Naive thymus-derived CD8-positive, alpha-beta T cell (primary cell): ENCODE results near the gene IL24. TPM values are rescaled to one million over a fixed set of nuclear protein-coding genes. Genes with fewer than 3 reads are reported as not detected.
"Not testable (repeated sequence)": the region's sequence is repeated elsewhere in the genome, so short reads cannot be mapped to it uniquely, and the experiment has no call there.

Source experiments
- ATAC-seq, 2 donors: fragments of 150-1000 bp; cut with Tn5 transposase in 1 of 2; sonication (Bioruptor Pico), chemical (Tn5 transposase) in 1 of 2; 1 replicate in 1 of 2; 2 replicates in 1 of 2; pipeline ENCODE4 v1.10.0; 2021; ENCODE audit warnings: mild to moderate bottlenecking in 2 of 2, moderate library complexity in 2 of 2
- POLR2A ChIA-PET: fragments of 350-600 bp; sonication (Branson Sonifier 250); formaldehyde crosslinking; loops from one replicate; lab custom pipeline; 2021; ENCODE audit warnings: antibody characterized with exemption; lab: Charles Lee
- DNase-seq, 10 donors: peaks; one replicate each; pipeline versions ENCODE4 v3.0.0 to v3.0.0-alpha.2; 2020 to 2022
- H3K27ac Mint-ChIP-seq, 10 donors: one replicate each; pipeline ENCODE4 v1.8.0; 2020 to 2022; ENCODE audit warnings: mild to moderate bottlenecking in 10 of 10, mixed read lengths in 10 of 10, moderate library complexity in 4 of 10, inconsistent platforms in 1 of 10
- H3K27me3 Mint-ChIP-seq, 5 donors: one replicate each; pipeline ENCODE4 v1.8.0; 2021 to 2022; ENCODE audit warnings: mixed read lengths in 5 of 5
- H3K36me3 Mint-ChIP-seq, 3 donors: one replicate each; pipeline ENCODE4 v1.8.0; 2020 to 2022; ENCODE audit warnings: mixed read lengths in 3 of 3, mild to moderate bottlenecking in 2 of 3, inconsistent platforms in 1 of 3
- H3K4me1 Mint-ChIP-seq, 4 donors: one replicate each; pipeline ENCODE4 v1.8.0; 2021 to 2022; ENCODE audit warnings: mixed read lengths in 4 of 4
- H3K4me3 Mint-ChIP-seq, 10 donors: one replicate each; pipeline ENCODE4 v1.8.0; 2020 to 2022; ENCODE audit warnings: mild to moderate bottlenecking in 10 of 10, mixed read lengths in 10 of 10, moderate library complexity in 6 of 10, inconsistent platforms in 1 of 10
- H3K9me3 Mint-ChIP-seq, 9 donors: one replicate each; pipeline ENCODE4 v1.8.0; 2020 to 2022; ENCODE audit warnings: mixed read lengths in 9 of 9, mild to moderate bottlenecking in 3 of 9, inconsistent platforms in 1 of 9, moderate library complexity in 1 of 9
- polyA plus RNA-seq, 3 donors: library from polyadenylated mRNA; unstranded; fragments of 300-500 nt; fragmentation: Illumina TruSeq; gene quantifications; one replicate each; pipeline ENCODE4 v1.2.3, GENCODE V29; 2021
- total RNA-seq, 8 experiments: library from RNA in 2 of 8; stranded (reverse) in 2 of 8; gene quantifications; one replicate each; pipeline ENCODE4 v1.2.3 and lab custom pipeline; 2021 to 2026

The IL24 gene
- total and polyA plus RNA-seq, 5 experiments from 2014 or later = 16.3 to 29.8 (median 19.3) TPM; not detected in 2

GRCh38 chr1:206916000-206916709, 18.9 kb downstream of the IL24 start:
- H3K27ac Mint-ChIP-seq = peak overlapping the region in 5 of 10 donors; percentile 93 to 98 (median 95)
- H3K36me3 Mint-ChIP-seq = peaks cover 49 to 95% (median 66%) of the 10 kb centered on the region in 3 donors
- no peaks in the 10 kb centered on the region for H3K9me3 Mint-ChIP-seq
- no peak overlapping the region for H3K4me3 Mint-ChIP-seq
- DNase-seq (peak in 1 of 10 donors; percentile 51), ATAC-seq (no peak)
- peaks cover 67 to 91% (median 74%) of the 10 kb centered on the region in 4 donors for H3K4me1 Mint-ChIP-seq
- POLR2A ChIA-PET = interaction anchor here (1.0 to 13.0 kb wide), 8 partner anchors 15 to 181 kb away, joined by 3 to 562 read pairs (median 4); partner anchors contain the start of genes IL20 and IL24
- H3K27me3 Mint-ChIP-seq = no peaks in the 10 kb centered on the region

GRCh38 chr1:206918076-206918475, 20.8 kb downstream of the IL24 start:
- Mint-ChIP-seq H3K27me3 (no peaks in the 10 kb centered on the region), H3K4me3 (no peak overlapping the region), H3K36me3 (peaks cover 54 to 77% (median 55%) of the 10 kb centered on the region in 3 donors), H3K9me3 (no peaks in the 10 kb centered on the region), H3K4me1 (peaks cover 56 to 72% (median 61%) of the 10 kb centered on the region in 4 donors), H3K27ac (peak overlapping the region in 5 of 10 donors; percentile 93 to 98 (median 95))
- no peak for DNase-seq
- ATAC-seq = no peak
- POLR2A ChIA-PET = interaction anchor here (0.6 to 13.0 kb wide), 5 partner anchors 13 to 188 kb away, joined by 3 to 562 read pairs (median 3); partner anchors contain the start of gene IL24

- POLR2A ChIA-PET = interaction anchor here (0.5 to 13.0 kb wide), 31 partner anchors 7 to 1314 kb away, joined by 3 to 562 read pairs (median 4); partner anchors contain the start of genes CD55, EIF2D, IKBKE and IL24
- H3K9me3 Mint-ChIP-seq = no peaks in the 10 kb centered on the region
- H3K27ac Mint-ChIP-seq = no peak within 1 kb of the TSS
- H3K4me1 Mint-ChIP-seq = peaks cover 18 to 34% (median 24%) of the 10 kb centered on the region in 4 donors
- no peaks in the 10 kb centered on the region for H3K27me3 Mint-ChIP-seq
- DNase-seq (peak in 8 of 10 donors; percentile 47 to 84 (median 61)), ATAC-seq (peak; percentile 41 to 52)
- H3K4me3 Mint-ChIP-seq = no peak within 1 kb of the TSS
- peaks cover 38 to 39% (median 38%) of the 10 kb centered on the region in 3 donors for H3K36me3 Mint-ChIP-seq
These were observed 24.6 kb downstream of the IL24 start, which contains the start of gene FCMR for GRCh38 chr1:206921772-206922265. FCMR (minus strand) TSS chr1:206921941; CDS start chr1:206921854, 87 bp downstream.

DNA sequence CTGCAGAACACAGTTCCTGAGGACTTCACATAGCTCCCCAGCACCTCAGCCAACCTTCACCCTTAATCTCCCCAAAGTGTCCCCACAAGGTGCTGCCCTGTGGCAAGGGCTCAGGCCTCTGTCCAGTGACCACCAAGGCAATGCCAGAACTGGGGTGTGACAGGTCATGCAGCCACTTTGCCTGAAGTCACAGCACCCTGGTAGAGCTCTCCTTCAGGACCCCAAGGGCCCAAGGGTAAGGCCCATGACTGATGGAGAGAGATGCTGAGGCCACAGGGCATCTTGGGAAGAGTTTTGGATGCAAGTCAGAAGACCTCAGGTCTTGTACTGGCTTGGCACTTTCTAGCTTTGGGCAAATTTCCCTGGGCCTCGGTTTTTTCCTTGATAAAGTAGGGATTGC, 25.3 kb downstream of the IL24 start:
- peaks cover 14 to 34% (median 20%) of the 10 kb centered on the region in 4 donors for H3K4me1 Mint-ChIP-seq
- no peak for DNase-seq
- POLR2A ChIA-PET = interaction anchor here (0.6 to 13.0 kb wide), 23 partner anchors 8 to 900 kb away, joined by 3 to 562 read pairs (median 4); partner anchors contain the start of genes CD55, EIF2D, IKBKE and IL24
- no peak for ATAC-seq
- no peak overlapping the region for H3K27ac Mint-ChIP-seq
- H3K27me3 Mint-ChIP-seq = no peaks in the 10 kb centered on the region
- H3K36me3 Mint-ChIP-seq = peaks cover 31 to 32% (median 32%) of the 10 kb centered on the region in 3 donors
- H3K4me3 Mint-ChIP-seq = no peak overlapping the region
- no peaks in the 10 kb centered on the region for H3K9me3 Mint-ChIP-seq

GRCh38 chr1:206923009-206923960, 26.0 kb downstream of the IL24 start:
- peaks cover 23 to 25% (median 24%) of the 10 kb centered on the region in 3 donors for H3K36me3 Mint-ChIP-seq
- POLR2A ChIA-PET = interaction anchor here (0.6 to 13.0 kb wide), 13 partner anchors 7 to 900 kb away, joined by 3 to 562 read pairs (median 4); partner anchors contain the start of genes CD55, EIF2D and IL24
- ATAC-seq (peak; percentile 73 to 83), DNase-seq (peak; percentile 55 to 90 (median 80))
- H3K4me1 Mint-ChIP-seq = peaks cover 14 to 34% (median 19%) of the 10 kb centered on the region in 4 donors
- no peaks in the 10 kb centered on the region for H3K27me3 Mint-ChIP-seq
- no peak overlapping the region for H3K4me3 Mint-ChIP-seq
- no peak overlapping the region for H3K27ac Mint-ChIP-seq
- no peaks in the 10 kb centered on the region for H3K9me3 Mint-ChIP-seq

DNA sequence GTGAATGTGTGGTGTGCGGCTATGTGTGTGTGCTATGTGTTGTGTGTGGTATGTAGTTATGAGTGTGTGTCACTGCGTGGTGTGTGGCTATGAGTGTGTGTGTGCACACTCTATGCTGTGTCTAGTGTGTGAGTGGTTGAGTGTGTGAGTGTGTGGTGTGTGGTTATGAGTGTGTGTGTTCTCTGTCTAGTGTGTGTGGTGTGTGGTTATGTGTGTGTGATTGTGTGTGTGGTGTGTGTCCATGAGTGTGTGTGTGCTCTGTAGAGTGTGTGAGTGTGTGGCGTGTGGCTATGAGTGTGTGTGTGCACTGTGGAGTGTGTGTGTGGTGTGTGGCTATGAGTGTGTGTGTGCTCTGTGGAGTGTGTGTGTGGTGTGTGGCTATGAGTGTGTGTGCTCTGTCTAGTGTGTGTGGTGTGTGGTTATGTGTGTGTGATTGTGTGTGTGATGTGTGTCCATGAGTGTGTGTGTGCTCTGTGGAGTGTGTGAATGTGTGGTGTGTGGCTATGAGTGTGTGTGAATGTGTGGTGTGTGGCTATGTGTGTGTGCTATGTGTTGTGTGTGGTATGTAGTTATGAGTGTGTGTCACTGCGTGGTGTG, 26.8 kb downstream of the IL24 start:
- not testable (repeated sequence) for H3K27me3 Mint-ChIP-seq, H3K9me3 Mint-ChIP-seq, DNase-seq, H3K27ac Mint-ChIP-seq, H3K4me3 Mint-ChIP-seq, ATAC-seq
- Mint-ChIP-seq H3K4me1 (peaks cover 10 to 37% (median 21%) of the 10 kb centered on the region in 4 donors), H3K36me3 (peaks cover 17 to 21% (median 20%) of the 10 kb centered on the region in 3 donors)
- POLR2A ChIA-PET = interaction anchor here (1.5 to 13.2 kb wide), 5 partner anchors 7 to 22 kb away, joined by 7 to 562 read pairs (median 256); partner anchors contain the start of genes FCMR and IL24

- Mint-ChIP-seq H3K27ac (no peak overlapping the region), H3K9me3 (no peaks in the 10 kb centered on the region), H3K27me3 (no peaks in the 10 kb centered on the region), H3K4me1 (peaks cover 15 to 37% (median 24%) of the 10 kb centered on the region in 4 donors), H3K36me3 (peaks cover 14 to 20% (median 14%) of the 10 kb centered on the region in 3 donors), H3K4me3 (no peak overlapping the region)
- POLR2A ChIA-PET = interaction anchor here (0.8 to 13.2 kb wide), 6 partner anchors 7 to 185 kb away, joined by 3 to 407 read pairs (median 5); partner anchors contain the start of genes FCMR, PFKFB2 and PIGR
- no peak for DNase-seq
- peak in 1 of 2 donors; percentile 0 for ATAC-seq
These were observed 27.4 kb downstream of the IL24 start for GRCh38 chr1:206924592-206925105.

GRCh38 chr1:206925106-206925736, 28.0 kb downstream of the IL24 start:
- Mint-ChIP-seq H3K36me3 (peaks cover 8 to 14% (median 8%) of the 10 kb centered on the region in 3 donors), H3K4me1 (peaks cover 18 to 40% (median 28%) of the 10 kb centered on the region in 4 donors), H3K27me3 (no peaks in the 10 kb centered on the region), H3K4me3 (no peak overlapping the region), H3K9me3 (no peaks in the 10 kb centered on the region), H3K27ac (no peak overlapping the region)
- DNase-seq = peak in 9 of 10 donors; percentile 47 to 81 (median 66)
- ATAC-seq = peak; percentile 48 to 52
- POLR2A ChIA-PET = interaction anchor here (0.7 to 13.2 kb wide), 7 partner anchors 8 to 210 kb away, joined by 3 to 407 read pairs (median 3); partner anchors contain the start of genes FCMR, PFKFB2 and PIGR

DNA sequence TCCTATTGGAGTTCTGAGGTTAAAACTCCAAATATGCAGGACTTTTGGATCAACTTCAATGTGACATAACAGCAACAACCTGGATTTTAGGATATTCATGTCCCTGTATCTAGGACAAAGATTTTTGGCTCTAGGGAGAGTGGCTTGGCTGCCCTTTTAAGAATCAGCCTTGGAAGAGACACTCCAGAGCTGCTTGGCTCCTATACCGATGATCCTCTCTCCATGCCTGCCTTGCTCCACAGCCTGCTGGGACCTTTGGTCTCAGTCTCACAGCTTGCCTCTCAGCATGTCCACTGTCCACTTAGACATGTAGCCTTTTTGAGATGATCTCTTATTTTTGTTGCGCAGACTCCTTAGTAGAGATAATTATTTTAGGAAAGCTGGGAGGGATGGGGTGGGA, 29.0 kb downstream of the IL24 start:
- no peaks in the 10 kb centered on the region for H3K27me3 Mint-ChIP-seq
- H3K27ac Mint-ChIP-seq = peak overlapping the region in 4 of 10 donors; percentile 64 to 81 (median 70)
- DNase-seq = no peak
- ATAC-seq = no peak
- H3K9me3 Mint-ChIP-seq = no peaks in the 10 kb centered on the region
- POLR2A ChIA-PET = interaction anchor here (0.6 to 13.2 kb wide), 6 partner anchors 9 to 224 kb away, joined by 3 to 407 read pairs (median 6); partner anchors contain the start of gene FCMR
- peaks cover 19 to 47% (median 37%) of the 10 kb centered on the region in 4 donors for H3K4me1 Mint-ChIP-seq
- no peak overlapping the region for H3K4me3 Mint-ChIP-seq
- H3K36me3 Mint-ChIP-seq = peaks cover 0 to 3% (median 0%) of the 10 kb centered on the region in 3 donors

GRCh38 chr1:206929524-206929923, 32.3 kb downstream of the IL24 start:
- H3K4me1 Mint-ChIP-seq = peaks cover 29 to 64% (median 57%) of the 10 kb centered on the region in 4 donors

More at GRCh38 chr1:206929524-206929923, 32.3 kb downstream of the IL24 start:
- POLR2A ChIA-PET = interaction anchor here (1.1 to 13.2 kb wide), 3 partner anchors 9 to 25 kb away, joined by 6 to 407 read pairs (median 256); partner anchors contain the start of gene FCMR
- Mint-ChIP-seq H3K9me3 (no peaks in the 10 kb centered on the region), H3K4me3 (peak overlapping the region in 9 of 10 donors; percentile 52 to 84 (median 70)), H3K36me3 (no peaks in the 10 kb centered on the region), H3K27ac (peak overlapping the region; percentile 90 to 98 (median 93)), H3K27me3 (no peaks in the 10 kb centered on the region)
- DNase-seq (no peak), ATAC-seq (peak; percentile 9 to 18)
